ENCODE data around the gene TIPARP.

The TIPARP gene

DNA sequence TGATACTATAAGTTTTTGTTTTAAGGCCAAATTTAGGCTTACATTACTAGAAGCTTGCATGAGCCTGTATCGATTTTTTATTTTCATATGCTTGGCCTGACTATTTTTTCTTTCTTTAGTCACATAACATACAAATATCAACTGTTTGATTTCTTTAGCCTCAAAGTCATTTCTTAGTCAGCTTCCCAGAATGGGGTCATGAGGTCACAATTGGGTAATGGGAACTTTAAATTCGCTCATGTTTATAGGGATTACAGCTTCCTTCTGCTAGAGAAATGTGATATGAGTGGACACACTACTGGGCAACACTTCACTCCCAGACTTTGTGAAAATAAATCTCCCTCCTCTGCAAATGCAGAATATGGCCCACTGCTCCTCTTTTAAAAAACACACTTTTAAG lies 9.1 kb upstream of the TIPARP start:
- TF ChIP-seq, protein P1, sequence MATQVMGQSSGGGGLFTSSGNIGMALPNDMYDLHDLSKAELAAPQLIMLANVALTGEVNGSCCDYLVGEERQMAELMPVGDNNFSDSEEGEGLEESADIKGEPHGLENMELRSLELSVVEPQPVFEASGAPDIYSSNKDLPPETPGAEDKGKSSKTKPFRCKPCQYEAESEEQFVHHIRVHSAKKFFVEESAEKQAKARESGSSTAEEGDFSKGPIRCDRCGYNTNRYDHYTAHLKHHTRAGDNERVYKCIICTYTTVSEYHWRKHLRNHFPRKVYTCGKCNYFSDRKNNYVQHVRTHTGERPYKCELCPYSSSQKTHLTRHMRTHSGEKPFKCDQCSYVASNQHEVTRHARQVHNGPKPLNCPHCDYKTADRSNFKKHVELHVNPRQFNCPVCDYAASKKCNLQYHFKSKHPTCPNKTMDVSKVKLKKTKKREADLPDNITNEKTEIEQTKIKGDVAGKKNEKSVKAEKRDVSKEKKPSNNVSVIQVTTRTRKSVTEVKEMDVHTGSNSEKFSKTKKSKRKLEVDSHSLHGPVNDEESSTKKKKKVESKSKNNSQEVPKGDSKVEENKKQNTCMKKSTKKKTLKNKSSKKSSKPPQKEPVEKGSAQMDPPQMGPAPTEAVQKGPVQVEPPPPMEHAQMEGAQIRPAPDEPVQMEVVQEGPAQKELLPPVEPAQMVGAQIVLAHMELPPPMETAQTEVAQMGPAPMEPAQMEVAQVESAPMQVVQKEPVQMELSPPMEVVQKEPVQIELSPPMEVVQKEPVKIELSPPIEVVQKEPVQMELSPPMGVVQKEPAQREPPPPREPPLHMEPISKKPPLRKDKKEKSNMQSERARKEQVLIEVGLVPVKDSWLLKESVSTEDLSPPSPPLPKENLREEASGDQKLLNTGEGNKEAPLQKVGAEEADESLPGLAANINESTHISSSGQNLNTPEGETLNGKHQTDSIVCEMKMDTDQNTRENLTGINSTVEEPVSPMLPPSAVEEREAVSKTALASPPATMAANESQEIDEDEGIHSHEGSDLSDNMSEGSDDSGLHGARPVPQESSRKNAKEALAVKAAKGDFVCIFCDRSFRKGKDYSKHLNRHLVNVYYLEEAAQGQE (IDR thresholded peaks at IDR 0.05; ENCODE audit: insufficient read depth in 1 of 2, low read depth in 2 of 2, low read length in 2 of 2): no peak
- TF ChIP-seq TAF1 (IDR thresholded peaks at IDR 0.05; ENCODE audit: borderline replicate concordance, insufficient read depth, low read length): no peak
- TF ChIP-seq SIN3A (IDR thresholded peaks at IDR 0.05; ENCODE audit: borderline replicate concordance, insufficient read depth, low read length): no peak
- TF ChIP-seq FOXP2 (optimal IDR thresholded peaks at IDR 0.05; ENCODE audit: borderline replicate concordance, extremely low read depth, extremely low read length, insufficient read depth): no peak
- no peak for TF ChIP-seq POLR2AphosphoS5 (IDR thresholded peaks at IDR 0.05; ENCODE audit: low read depth, low read length)

DNA sequence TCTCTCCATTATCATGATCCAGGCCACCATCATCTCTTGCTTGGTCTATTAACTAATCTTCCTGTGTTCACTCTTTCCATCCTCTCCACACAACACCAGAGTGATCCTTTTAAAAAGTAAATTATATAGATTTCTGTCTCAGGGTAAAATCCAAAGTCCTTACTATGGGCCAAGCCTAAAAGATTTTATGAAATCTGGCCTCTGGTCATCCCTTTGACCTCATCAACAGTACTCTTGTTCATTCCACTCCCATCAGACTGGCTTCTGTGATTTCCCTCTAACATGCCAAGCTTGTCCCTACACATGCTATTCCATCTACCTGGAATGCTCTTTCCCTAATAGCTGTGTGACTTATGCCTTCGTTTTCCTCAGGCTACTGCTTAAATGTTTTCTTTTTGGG lies 8.3 kb upstream of the TIPARP start:
- TF ChIP-seq TAF1 (IDR thresholded peaks at IDR 0.05; ENCODE audit: borderline replicate concordance, insufficient read depth, low read length): no peak
- no peak for TF ChIP-seq SIN3A (IDR thresholded peaks at IDR 0.05; ENCODE audit: borderline replicate concordance, insufficient read depth, low read length)
- no peak for TF ChIP-seq FOXP2 (optimal IDR thresholded peaks at IDR 0.05; ENCODE audit: borderline replicate concordance, extremely low read depth, extremely low read length, insufficient read depth)
- TF ChIP-seq, protein P1 (IDR thresholded peaks at IDR 0.05; ENCODE audit: insufficient read depth in 1 of 2, low read depth in 2 of 2, low read length in 2 of 2): no peak
- no peak for TF ChIP-seq POLR2AphosphoS5 (IDR thresholded peaks at IDR 0.05; ENCODE audit: low read depth, low read length)

GRCh38 chr3:156668073-156668763 lies 6.2 kb upstream of the TIPARP start:
- TF ChIP-seq POLR2AphosphoS5 (IDR thresholded peaks at IDR 0.05; ENCODE audit: low read depth, low read length) (no peak), SIN3A (IDR thresholded peaks at IDR 0.05; ENCODE audit: borderline replicate concordance, insufficient read depth, low read length) (no peak), FOXP2 (optimal IDR thresholded peaks at IDR 0.05; ENCODE audit: borderline replicate concordance, extremely low read depth, extremely low read length, insufficient read depth) (no peak), TAF1 (IDR thresholded peaks at IDR 0.05; ENCODE audit: borderline replicate concordance, insufficient read depth, low read length) (no peak)
- TF ChIP-seq, protein P1 (IDR thresholded peaks at IDR 0.05; ENCODE audit: insufficient read depth in 1 of 2, low read depth in 2 of 2, low read length in 2 of 2): no peak

DNA sequence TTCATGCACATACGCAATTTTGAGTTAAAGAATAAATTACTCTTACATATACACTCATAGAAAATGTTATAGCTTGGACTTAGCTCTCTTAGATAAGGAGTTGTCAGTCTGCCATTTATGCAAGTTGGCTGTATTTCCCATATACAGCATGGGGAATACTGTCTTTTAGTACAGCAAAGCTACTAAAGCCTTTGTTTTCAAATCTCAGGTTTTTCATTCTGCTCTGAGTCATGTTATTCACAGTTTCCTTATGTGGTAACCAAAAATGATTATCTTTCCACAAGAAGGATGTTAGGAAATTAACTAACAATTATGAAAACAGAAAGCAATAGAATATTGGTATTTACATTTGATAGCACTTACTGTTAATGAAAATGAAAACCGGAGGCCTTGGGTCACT lies 4.3 kb upstream of the TIPARP start:
- TF ChIP-seq, protein P1 (IDR thresholded peaks at IDR 0.05; ENCODE audit: insufficient read depth in 1 of 2, low read depth in 2 of 2, low read length in 2 of 2): no peak
- no peak for TF ChIP-seq FOXP2 (optimal IDR thresholded peaks at IDR 0.05; ENCODE audit: borderline replicate concordance, extremely low read depth, extremely low read length, insufficient read depth)
- TF ChIP-seq SIN3A (IDR thresholded peaks at IDR 0.05; ENCODE audit: borderline replicate concordance, insufficient read depth, low read length): no peak
- TF ChIP-seq TAF1 (IDR thresholded peaks at IDR 0.05; ENCODE audit: borderline replicate concordance, insufficient read depth, low read length): no peak

Measured in PFSK-1 (cell line).